Panc1 (cell line): ENCODE results near the gene XRCC4. TPM values are rescaled to one million over a fixed set of nuclear protein-coding genes. Genes with fewer than 3 reads are reported as not detected.

Experiments
- ATAC-seq: fragments of 200-7000 bp; cut with Tn5 transposase; 2 replicates; pipeline ENCODE4 v1.9.1; 2020; ENCODE audit warnings: mild to moderate bottlenecking, moderate library complexity
- BruUV-seq: library from RNA; stranded (reverse); fragments of 400-500 nt; replicated peaks from 2 replicates; lab custom pipeline; 2021; lab: Mats Ljungman, UMichigan
- CTCF ChIA-PET: fragments of 300-600 bp; sonication (Branson Sonifier 250); formaldehyde crosslinking; loops from one replicate; lab custom pipeline; 2022; ENCODE audit warnings: antibody characterized with exemption; lab: Charles Lee
- POLR2A ChIA-PET: fragments of 300-600 bp; sonication (Branson Sonifier 250); formaldehyde crosslinking; loops from one replicate; lab custom pipeline; 2022; ENCODE audit warnings: antibody characterized with exemption; lab: Charles Lee
- DNase-seq: peaks from one replicate; pipeline ENCODE4 v3.0.0-alpha.2; 2010; ENCODE audit warnings: low read depth, low spot score
- H3K27ac ChIP-seq: 2 replicates; pipeline ENCODE4 v1.5.1; 2011; ENCODE audit warnings: mild to moderate bottlenecking, low read length, inconsistent platforms
- H3K27me3 ChIP-seq: fragments of 200-500 bp; sonication (Bioruptor generic); 2 replicates; pipeline ENCODE4 v1.6.0; 2014; ENCODE audit warnings: low read length, inconsistent platforms; ENCODE audit not compliant: control insufficient read depth, insufficient read depth
- H3K36me3 ChIP-seq: fragments of 200-500 bp; sonication (Bioruptor generic); 2 replicates; pipeline ENCODE4 v1.5.1; 2014; ENCODE audit warnings: inconsistent platforms, mild to moderate bottlenecking, low read length, moderate library complexity; ENCODE audit not compliant: control insufficient read depth, insufficient read depth
- H3K4me1 ChIP-seq: 2 replicates; pipeline ENCODE4 v1.5.1; 2011; ENCODE audit warnings: inconsistent platforms, mild to moderate bottlenecking, low read length, moderate library complexity; ENCODE audit not compliant: control insufficient read depth, insufficient read depth
- H3K4me3 ChIP-seq, 2 experiments: 2 replicates each; pipeline ENCODE4 v1.5.1; 2011 to 2012; ENCODE audit warnings: low read depth in 2 of 2, low read length in 2 of 2, mild to moderate bottlenecking in 2 of 2, inconsistent platforms in 1 of 2, moderate library complexity in 1 of 2
- H3K9me3 ChIP-seq: fragments of 200-500 bp; sonication (Bioruptor generic); 2 replicates; pipeline ENCODE4 v1.5.1; 2014; ENCODE audit warnings: low read depth, mild to moderate bottlenecking, inconsistent platforms, low read length, moderate library complexity; ENCODE audit not compliant: control insufficient read depth, insufficient read depth
- CTCF ChIP-seq: fragments of 450-650 bp; IDR thresholded peaks from 2 replicates; pipeline ENCODE4 v1.5.1; 2017; ENCODE audit warnings: mild to moderate bottlenecking
- POLR2AphosphoS5 ChIP-seq: IDR thresholded peaks from 2 replicates; pipeline ENCODE4 v1.6.1; 2012; ENCODE audit warnings: mild to moderate bottlenecking, low read depth, low read length, moderate library complexity
- SIN3A ChIP-seq: IDR thresholded peaks from 2 replicates; pipeline ENCODE4 v1.6.1; 2012; ENCODE audit warnings: low read depth, mild to moderate bottlenecking, low read length, moderate library complexity, borderline replicate concordance; ENCODE audit not compliant: insufficient read depth
- TCF7L2 ChIP-seq: IDR thresholded peaks from 2 replicates; pipeline ENCODE4 v1.6.1; 2011; ENCODE audit warnings: mild to moderate bottlenecking, low read depth, low read length, inconsistent platforms
- in situ Hi-C: cut with HindIII; loops from 2 replicates; pipeline ENCODE4 v1.10.0; 2016; ENCODE audit warnings: low sequenced_read_pairs, low pct_unique_long_range_greater_than_20kb
- intact Hi-C: fragments of 100-400 bp; cut with micrococcal nuclease; formaldehyde crosslinking; loops from one replicate; pipeline ENCODE4 v1.10.0; 2022; ENCODE audit not compliant: unreplicated experiment
- total RNA-seq: library from RNA; stranded (reverse); gene quantifications from one replicate; pipeline ENCODE4 v1.2.1, GENCODE V29; 2021; ENCODE audit not compliant: unreplicated experiment
- TF ChIP-seq, protein P1 (sequence below), 2 experiments: IDR thresholded peaks; 2 replicates each; pipeline ENCODE4 v1.6.1; 2011 to 2012; ENCODE audit warnings: low read depth in 2 of 2, control low read depth in 1 of 2, low read length in 1 of 2, mild to moderate bottlenecking in 1 of 2, moderate library complexity in 1 of 2; ENCODE audit not compliant: insufficient read depth in 1 of 2

The XRCC4 gene
- total RNA-seq, 1 experiment from 2014 or later = 12.5 TPM

DNA sequence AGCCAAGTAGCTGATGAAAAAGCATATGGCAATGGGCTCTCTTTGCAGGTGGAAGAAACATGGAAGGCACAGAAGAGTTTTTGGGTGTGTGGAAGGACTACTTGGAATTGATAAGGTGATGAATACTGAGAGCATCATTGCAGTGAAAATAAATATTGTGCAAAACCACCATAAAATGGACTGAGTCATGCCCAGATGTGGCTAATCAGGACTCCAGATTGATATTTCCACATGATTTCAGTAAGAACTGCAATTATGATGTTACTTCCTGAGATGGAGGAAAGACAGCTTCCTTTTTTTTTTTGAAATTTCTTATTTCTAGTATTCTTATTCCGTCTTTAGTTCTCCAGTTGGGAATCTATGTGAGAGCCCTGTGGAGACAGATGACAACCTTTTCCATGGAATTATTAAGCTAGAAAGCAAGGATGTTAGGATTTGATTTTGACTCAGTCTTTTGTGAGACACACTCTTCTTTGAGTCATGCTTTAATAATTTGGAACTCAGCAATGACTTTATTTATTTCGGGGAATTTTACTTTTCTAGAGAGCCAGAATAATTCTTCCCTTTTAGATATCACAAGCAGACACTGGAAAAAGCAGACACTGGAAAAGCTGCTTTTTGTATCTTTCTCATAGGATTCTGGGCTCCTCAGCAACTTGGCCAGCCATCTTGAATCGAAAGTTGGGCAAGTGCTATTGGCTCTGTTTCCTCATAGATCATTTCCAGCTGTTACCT lies 300.0 kb downstream of the XRCC4 start:
- ATAC-seq (no peak), DNase-seq (no peak)
- Histone ChIP-seq H3K9me3 (no peaks in the 10 kb centered on the region), H3K27ac (no peak overlapping the region), H3K4me1 (no peaks in the 10 kb centered on the region), H3K36me3 (no peaks in the 10 kb centered on the region), H3K4me3 (no peak overlapping the region), H3K27me3 (no peaks in the 10 kb centered on the region)
- CTCF ChIA-PET = no interaction called here
- in situ Hi-C loops (no loop called here), intact Hi-C loops (no loop called here)
- TF ChIP-seq TCF7L2 (no peak), CTCF (no peak), SIN3A (no peak), POLR2AphosphoS5 (no peak)
- TF ChIP-seq, protein P1, sequence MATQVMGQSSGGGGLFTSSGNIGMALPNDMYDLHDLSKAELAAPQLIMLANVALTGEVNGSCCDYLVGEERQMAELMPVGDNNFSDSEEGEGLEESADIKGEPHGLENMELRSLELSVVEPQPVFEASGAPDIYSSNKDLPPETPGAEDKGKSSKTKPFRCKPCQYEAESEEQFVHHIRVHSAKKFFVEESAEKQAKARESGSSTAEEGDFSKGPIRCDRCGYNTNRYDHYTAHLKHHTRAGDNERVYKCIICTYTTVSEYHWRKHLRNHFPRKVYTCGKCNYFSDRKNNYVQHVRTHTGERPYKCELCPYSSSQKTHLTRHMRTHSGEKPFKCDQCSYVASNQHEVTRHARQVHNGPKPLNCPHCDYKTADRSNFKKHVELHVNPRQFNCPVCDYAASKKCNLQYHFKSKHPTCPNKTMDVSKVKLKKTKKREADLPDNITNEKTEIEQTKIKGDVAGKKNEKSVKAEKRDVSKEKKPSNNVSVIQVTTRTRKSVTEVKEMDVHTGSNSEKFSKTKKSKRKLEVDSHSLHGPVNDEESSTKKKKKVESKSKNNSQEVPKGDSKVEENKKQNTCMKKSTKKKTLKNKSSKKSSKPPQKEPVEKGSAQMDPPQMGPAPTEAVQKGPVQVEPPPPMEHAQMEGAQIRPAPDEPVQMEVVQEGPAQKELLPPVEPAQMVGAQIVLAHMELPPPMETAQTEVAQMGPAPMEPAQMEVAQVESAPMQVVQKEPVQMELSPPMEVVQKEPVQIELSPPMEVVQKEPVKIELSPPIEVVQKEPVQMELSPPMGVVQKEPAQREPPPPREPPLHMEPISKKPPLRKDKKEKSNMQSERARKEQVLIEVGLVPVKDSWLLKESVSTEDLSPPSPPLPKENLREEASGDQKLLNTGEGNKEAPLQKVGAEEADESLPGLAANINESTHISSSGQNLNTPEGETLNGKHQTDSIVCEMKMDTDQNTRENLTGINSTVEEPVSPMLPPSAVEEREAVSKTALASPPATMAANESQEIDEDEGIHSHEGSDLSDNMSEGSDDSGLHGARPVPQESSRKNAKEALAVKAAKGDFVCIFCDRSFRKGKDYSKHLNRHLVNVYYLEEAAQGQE (IDR thresholded peaks at IDR 0.05; ENCODE audit: insufficient read depth in 1 of 2, low read depth in 2 of 2, low read length in 1 of 2) = no peak
- POLR2A ChIA-PET = no interaction called here
- BruUV-seq = no TSS peak

- H3K4me3 ChIP-seq = no peak overlapping the region
- DNase-seq = no peak
- intact Hi-C loops (no loop called here), in situ Hi-C loops (no loop called here)
- ChIA-PET CTCF (no interaction called here), POLR2A (no interaction called here)
- TF ChIP-seq TCF7L2 (no peak), CTCF (no peak), POLR2AphosphoS5 (no peak), SIN3A (no peak)
- TF ChIP-seq, protein P1 (IDR thresholded peaks at IDR 0.05; ENCODE audit: insufficient read depth in 1 of 2, low read depth in 2 of 2, low read length in 1 of 2) = no peak
- H3K9me3 ChIP-seq = no peaks in the 10 kb centered on the region
- no peak for ATAC-seq
- H3K27ac ChIP-seq = no peak overlapping the region
- H3K4me1 ChIP-seq = no peaks in the 10 kb centered on the region
- no peaks in the 10 kb centered on the region for H3K36me3 ChIP-seq
- H3K27me3 ChIP-seq = no peaks in the 10 kb centered on the region
- no TSS peak for BruUV-seq
These were observed 301.4 kb downstream of the XRCC4 start for GRCh38 chr5:83378624-83379289.
